ES-I3 (cell line): Measurements from ENCODE around the gene ARGLU1.

Experiments
- H3K36me3 ChIP-seq: 2 replicates; pipeline ENCODE4 v1.6.1; 2013; ENCODE audit warnings: mild to moderate bottlenecking, low read length, control low read depth, moderate library complexity; ENCODE audit not compliant: insufficient read depth
- H3K4me1 ChIP-seq: 2 replicates; pipeline ENCODE4 v1.6.1; 2013; ENCODE audit warnings: mild to moderate bottlenecking, control low read depth, low read length; ENCODE audit not compliant: insufficient read depth
- H3K9ac ChIP-seq: 2 replicates; pipeline ENCODE4 v1.6.1; 2013; ENCODE audit warnings: low read depth, mild to moderate bottlenecking, low read length, moderate library complexity
- H3K9me3 ChIP-seq: 2 replicates; pipeline ENCODE4 v1.6.1; 2013; ENCODE audit warnings: mild to moderate bottlenecking, low read length, moderate library complexity; ENCODE audit not compliant: control insufficient read depth, insufficient read depth

ARGLU1 gene

GRCh38 chr13:106499113-106499512, 68.8 kb downstream of the ARGLU1 start:
- Histone ChIP-seq H3K36me3 (peaks cover 5% of the 10 kb centered on the region), H3K4me1 (peaks cover 29% of the 10 kb centered on the region), H3K9me3 (no peaks in the 10 kb centered on the region), H3K9ac (no peak overlapping the region)

- Histone ChIP-seq H3K4me1 (peaks cover 29% of the 10 kb centered on the region), H3K9ac (no peak overlapping the region), H3K36me3 (peaks cover 7% of the 10 kb centered on the region), H3K9me3 (no peaks in the 10 kb centered on the region)
Observed at GRCh38 chr13:106498571-106498970, 69.4 kb downstream of the ARGLU1 start.

GRCh38 chr13:106498158-106498557, 69.8 kb downstream of the ARGLU1 start:
- H3K36me3 ChIP-seq: peaks cover 11% of the 10 kb centered on the region
- no peak overlapping the region for H3K9ac ChIP-seq
- H3K4me1 ChIP-seq: peaks cover 29% of the 10 kb centered on the region
- H3K9me3 ChIP-seq: no peaks in the 10 kb centered on the region

- peaks cover 16% of the 10 kb centered on the region for H3K36me3 ChIP-seq
- H3K4me1 ChIP-seq: peaks cover 29% of the 10 kb centered on the region
- no peaks in the 10 kb centered on the region for H3K9me3 ChIP-seq
- no peak overlapping the region for H3K9ac ChIP-seq
Observed at GRCh38 chr13:106497079-106497478, 70.9 kb downstream of the ARGLU1 start.

GRCh38 chr13:106496072-106496997, 71.6 kb downstream of the ARGLU1 start:
- no peaks in the 10 kb centered on the region for H3K9me3 ChIP-seq
- H3K4me1 ChIP-seq: peaks cover 29% of the 10 kb centered on the region
- H3K9ac ChIP-seq: no peak overlapping the region
- peaks cover 16% of the 10 kb centered on the region for H3K36me3 ChIP-seq

- peaks cover 29% of the 10 kb centered on the region for H3K4me1 ChIP-seq
- no peaks in the 10 kb centered on the region for H3K9me3 ChIP-seq
- peaks cover 16% of the 10 kb centered on the region for H3K36me3 ChIP-seq
- H3K9ac ChIP-seq: no peak overlapping the region
Observed at GRCh38 chr13:106494936-106495335, 73.0 kb downstream of the ARGLU1 start.

- H3K9me3 ChIP-seq: no peaks in the 10 kb centered on the region
- peaks cover 16% of the 10 kb centered on the region for H3K36me3 ChIP-seq
- peaks cover 27% of the 10 kb centered on the region for H3K4me1 ChIP-seq
Observed at GRCh38 chr13:106494506-106494905, 73.4 kb downstream of the ARGLU1 start.

GRCh38 chr13:106493533-106494220, 74.3 kb downstream of the ARGLU1 start:
- H3K9ac ChIP-seq: no peak overlapping the region
- H3K9me3 ChIP-seq: no peaks in the 10 kb centered on the region
- peaks cover 20% of the 10 kb centered on the region for H3K4me1 ChIP-seq
- H3K36me3 ChIP-seq: peaks cover 16% of the 10 kb centered on the region

More at GRCh38 chr13:106494506-106494905, 73.4 kb downstream of the ARGLU1 start:
- no peak overlapping the region for H3K9ac ChIP-seq

- Histone ChIP-seq H3K36me3 (peaks cover 16% of the 10 kb centered on the region), H3K9me3 (no peaks in the 10 kb centered on the region), H3K9ac (no peak overlapping the region), H3K4me1 (peaks cover 12% of the 10 kb centered on the region; the same call in 1 of the 2 replicates)
Observed at GRCh38 chr13:106492588-106493475, 75.1 kb downstream of the ARGLU1 start.

GRCh38 chr13:106491928-106492587, 75.9 kb downstream of the ARGLU1 start:
- Histone ChIP-seq H3K36me3 (peaks cover 16% of the 10 kb centered on the region), H3K9me3 (no peaks in the 10 kb centered on the region)

More at GRCh38 chr13:106491928-106492587, 75.9 kb downstream of the ARGLU1 start:
- Histone ChIP-seq H3K9ac (no peak overlapping the region), H3K4me1 (peaks cover 9% of the 10 kb centered on the region; the same call in 1 of the 2 replicates)
